Hematopoietic multipotent progenitor cell treated with erythropoietin and hydrocortisone succinate and interleukin-3 and kit ligand, for 8 days (in vitro differentiated cells): ENCODE data around the gene PTPN5.
A peak's percentile ranks its signal among the peaks of the same experiment; 100 is the strongest.

Experiments used
- DNase-seq: peaks from one replicate; pipeline ENCODE4 v3.0.0-alpha.2; 2015

PTPN5 gene

GRCh38 chr11:18736590-18737148, 54.9 kb downstream of the PTPN5 start:
- no peak for DNase-seq

- no peak for DNase-seq
Observed at GRCh38 chr11:18733202-18733601, 58.4 kb downstream of the PTPN5 start.

- DNase-seq = peak; percentile 34
Observed at GRCh38 chr11:18731949-18732821, 59.4 kb downstream of the PTPN5 start.

GRCh38 chr11:18731441-18731840, 60.2 kb downstream of the PTPN5 start:
- no peak for DNase-seq

- DNase-seq = no peak
Observed at GRCh38 chr11:18730020-18730419, 61.6 kb downstream of the PTPN5 start.

GRCh38 chr11:18729426-18729825, 62.2 kb downstream of the PTPN5 start:
- DNase-seq = no peak

GRCh38 chr11:18728658-18729057, 62.9 kb downstream of the PTPN5 start:
- no peak for DNase-seq

- DNase-seq = peak; percentile 36
Observed at GRCh38 chr11:18727479-18728236, 63.9 kb downstream of the PTPN5 start.

GRCh38 chr11:18726040-18726439, 65.6 kb downstream of the PTPN5 start, which contains the start of gene IGSF22:
Gene IGSF22, minus strand, starts transcription at chr11:18726188. Its CDS starts 1,952 bp downstream, at chr11:18724236.
- DNase-seq = no peak

- no peak for DNase-seq
Observed at GRCh38 chr11:18723991-18724390, 67.6 kb downstream of the PTPN5 start.

GRCh38 chr11:18722293-18722637, 69.3 kb downstream of the PTPN5 start:
- DNase-seq = no peak

- peak; percentile 45 for DNase-seq
Observed at GRCh38 chr11:18721561-18722292, 69.9 kb downstream of the PTPN5 start.

GRCh38 chr11:18720808-18721560, 70.6 kb downstream of the PTPN5 start:
- DNase-seq = peak; percentile 67

- no peak for DNase-seq
Observed at GRCh38 chr11:18720091-18720807, 71.3 kb downstream of the PTPN5 start.

- no peak for DNase-seq
Observed at GRCh38 chr11:18715476-18715875, 76.1 kb downstream of the PTPN5 start.

GRCh38 chr11:18714443-18714780, 77.2 kb downstream of the PTPN5 start:
- DNase-seq = no peak

GRCh38 chr11:18713646-18714442, 77.8 kb downstream of the PTPN5 start:
- DNase-seq = no peak

GRCh38 chr11:18710545-18710944, 81.1 kb downstream of the PTPN5 start:
- DNase-seq = no peak

GRCh38 chr11:18709414-18709813, 82.2 kb downstream of the PTPN5 start:
- no peak for DNase-seq

GRCh38 chr11:18707811-18708340, 83.7 kb downstream of the PTPN5 start:
- DNase-seq = no peak
